Testis (tissue), 2 donors: Measurements from ENCODE around the gene DGKD.

Source experiments
- POLR2A ChIP-seq: fragments of 450-650 bp; IDR thresholded peaks from one replicate; pipeline ENCODE4 v1.6.1; 2017; ENCODE audit warnings: antibody characterized with exemption, mild to moderate bottlenecking, moderate library complexity
- TF ChIP-seq, protein P1 (sequence below), 3 experiments: fragments of 450-650 bp in 2 of 3; fragments of 200-600 bp in 1 of 3; sonication (generic) in 1 of 3; IDR thresholded peaks; one replicate each; pipeline ENCODE4 v1.5.1; 2016 to 2019; ENCODE audit warnings: antibody characterized with exemption in 3 of 3, mild to moderate bottlenecking in 2 of 3, moderate library complexity in 1 of 3

GRCh38 chr2:233334915-233335314 is 19.4 kb upstream of the DGKD start:
- TF ChIP-seq, protein P1, sequence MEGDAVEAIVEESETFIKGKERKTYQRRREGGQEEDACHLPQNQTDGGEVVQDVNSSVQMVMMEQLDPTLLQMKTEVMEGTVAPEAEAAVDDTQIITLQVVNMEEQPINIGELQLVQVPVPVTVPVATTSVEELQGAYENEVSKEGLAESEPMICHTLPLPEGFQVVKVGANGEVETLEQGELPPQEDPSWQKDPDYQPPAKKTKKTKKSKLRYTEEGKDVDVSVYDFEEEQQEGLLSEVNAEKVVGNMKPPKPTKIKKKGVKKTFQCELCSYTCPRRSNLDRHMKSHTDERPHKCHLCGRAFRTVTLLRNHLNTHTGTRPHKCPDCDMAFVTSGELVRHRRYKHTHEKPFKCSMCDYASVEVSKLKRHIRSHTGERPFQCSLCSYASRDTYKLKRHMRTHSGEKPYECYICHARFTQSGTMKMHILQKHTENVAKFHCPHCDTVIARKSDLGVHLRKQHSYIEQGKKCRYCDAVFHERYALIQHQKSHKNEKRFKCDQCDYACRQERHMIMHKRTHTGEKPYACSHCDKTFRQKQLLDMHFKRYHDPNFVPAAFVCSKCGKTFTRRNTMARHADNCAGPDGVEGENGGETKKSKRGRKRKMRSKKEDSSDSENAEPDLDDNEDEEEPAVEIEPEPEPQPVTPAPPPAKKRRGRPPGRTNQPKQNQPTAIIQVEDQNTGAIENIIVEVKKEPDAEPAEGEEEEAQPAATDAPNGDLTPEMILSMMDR (IDR thresholded peaks at IDR 0.05): no peak
- no peak for TF ChIP-seq POLR2A
